Large intestine (tissue), 3 donors: Measurements from ENCODE around the gene CMIP. TPM values are rescaled to one million over a fixed set of nuclear protein-coding genes. Genes with fewer than 3 reads are reported as not detected.
A peak's percentile ranks its signal among the peaks of the same experiment; 100 is the strongest.

Source experiments
- DNase-seq, 2 donors: peaks; one replicate each; pipeline versions ENCODE4 v3.0.0 to v3.0.0-alpha.2; 2013
- H3K27ac ChIP-seq: one replicate; pipeline ENCODE4 v1.5.1; 2013; ENCODE audit warnings: low read length
- H3K27me3 ChIP-seq: 2 replicates; pipeline ENCODE4 v1.6.1; 2013; ENCODE audit warnings: low read length; ENCODE audit not compliant: control insufficient read depth, insufficient read depth
- H3K36me3 ChIP-seq: 2 replicates; pipeline ENCODE4 v1.6.1; 2013; ENCODE audit warnings: low read length; ENCODE audit not compliant: control insufficient read depth, insufficient read depth
- H3K4me1 ChIP-seq: one replicate; pipeline ENCODE4 v1.6.1; 2013; ENCODE audit warnings: low read length; ENCODE audit not compliant: control insufficient read depth, insufficient read depth
- H3K4me3 ChIP-seq: one replicate; pipeline ENCODE4 v1.5.1; 2013; ENCODE audit warnings: low read length
- H3K9me3 ChIP-seq: one replicate; pipeline ENCODE4 v1.6.1; 2013; ENCODE audit warnings: mild to moderate bottlenecking, low read depth, low read length, moderate library complexity; ENCODE audit not compliant: control insufficient read depth
- WGBS: methylation state at CpG from one replicate; pipeline ENCODE4 v1.1.5; 2013; ENCODE audit warnings: low lambda C conversion rate; ENCODE audit not compliant: insufficient coverage; 5-methylcytosine and 5-hydroxymethylcytosine counted together
- polyA plus RNA-seq: library from polyadenylated mRNA; unstranded; fragments of 120-200 nt; gene quantifications from one replicate; pipeline ENCODE4 v1.2.1, GENCODE V29; 2013

The CMIP gene
- polyA plus RNA-seq, 1 donor, result 64.5 TPM

GRCh38 chr16:81633680-81634379, 189.2 kb downstream of the CMIP start:
- H3K27ac ChIP-seq, result no peak overlapping the region
- no peaks in the 10 kb centered on the region for H3K27me3 ChIP-seq
- WGBS, result 83% methylated on average over 1 of the region's 8 CpGs
- H3K9me3 ChIP-seq, result no peaks in the 10 kb centered on the region
- peaks cover 5% of the 10 kb centered on the region for H3K36me3 ChIP-seq
- peaks cover 10% of the 10 kb centered on the region for H3K4me1 ChIP-seq
- no peak overlapping the region for H3K4me3 ChIP-seq
- DNase-seq, result no peak

GRCh38 chr16:81634380-81635062, 189.9 kb downstream of the CMIP start:
- Histone ChIP-seq H3K4me3 (no peak overlapping the region), H3K27ac (no peak overlapping the region), H3K27me3 (no peaks in the 10 kb centered on the region), H3K9me3 (no peaks in the 10 kb centered on the region), H3K36me3 (peaks cover 5% of the 10 kb centered on the region), H3K4me1 (peaks cover 10% of the 10 kb centered on the region)
- no CpG with 5 or more reads among the region's 13 CpGs for WGBS
- DNase-seq, result no peak

GRCh38 chr16:81635063-81635937, 190.7 kb downstream of the CMIP start:
- 83% methylated on average over 5 of the region's 15 CpGs for WGBS
- H3K27ac ChIP-seq, result no peak overlapping the region
- H3K9me3 ChIP-seq, result no peaks in the 10 kb centered on the region
- no peaks in the 10 kb centered on the region for H3K27me3 ChIP-seq
- peaks cover 5% of the 10 kb centered on the region for H3K36me3 ChIP-seq
- DNase-seq, result no peak
- peaks cover 10% of the 10 kb centered on the region for H3K4me1 ChIP-seq
- no peak overlapping the region for H3K4me3 ChIP-seq

- DNase-seq, result peak in 1 of 2 donors; percentile 64
- no peaks in the 10 kb centered on the region for H3K9me3 ChIP-seq
- WGBS, result 20% methylated on average over 3 of the region's 16 CpGs
- H3K27me3 ChIP-seq, result no peaks in the 10 kb centered on the region
- no peak overlapping the region for H3K4me3 ChIP-seq
- peaks cover 5% of the 10 kb centered on the region for H3K36me3 ChIP-seq
- H3K27ac ChIP-seq, result peak overlapping the region; percentile 26
- H3K4me1 ChIP-seq, result peaks cover 10% of the 10 kb centered on the region
These were observed 191.8 kb downstream of the CMIP start for GRCh38 chr16:81636298-81636993.

GRCh38 chr16:81637336-81638235, 193.0 kb downstream of the CMIP start:
- no peaks in the 10 kb centered on the region for H3K27me3 ChIP-seq
- DNase-seq, result no peak
- H3K4me1 ChIP-seq, result peaks cover 10% of the 10 kb centered on the region
- no CpG with 5 or more reads among the region's 15 CpGs for WGBS
- H3K4me3 ChIP-seq, result no peak overlapping the region
- no peaks in the 10 kb centered on the region for H3K9me3 ChIP-seq
- peaks cover 13% of the 10 kb centered on the region for H3K36me3 ChIP-seq
- no peak overlapping the region for H3K27ac ChIP-seq

- no peak overlapping the region for H3K4me3 ChIP-seq
- no peaks in the 10 kb centered on the region for H3K27me3 ChIP-seq
- no peaks in the 10 kb centered on the region for H3K9me3 ChIP-seq
- H3K36me3 ChIP-seq, result peaks cover 17% of the 10 kb centered on the region
- peaks cover 6% of the 10 kb centered on the region for H3K4me1 ChIP-seq
- H3K27ac ChIP-seq, result no peak overlapping the region
- no CpG with 5 or more reads among the region's 13 CpGs for WGBS
- DNase-seq, result no peak
These were observed 193.8 kb downstream of the CMIP start for GRCh38 chr16:81638286-81638945.

- H3K36me3 ChIP-seq, result peaks cover 15% of the 10 kb centered on the region
- no CpG with 5 or more reads among the region's 8 CpGs for WGBS
- H3K4me1 ChIP-seq, result peaks cover 2% of the 10 kb centered on the region
- H3K27me3 ChIP-seq, result no peaks in the 10 kb centered on the region
- DNase-seq, result no peak
- no peak overlapping the region for H3K27ac ChIP-seq
- H3K4me3 ChIP-seq, result no peak overlapping the region
- no peaks in the 10 kb centered on the region for H3K9me3 ChIP-seq
These were observed 194.7 kb downstream of the CMIP start for GRCh38 chr16:81639348-81639747.

GRCh38 chr16:81639931-81640680, 195.5 kb downstream of the CMIP start:
- DNase-seq, result no peak
- H3K4me3 ChIP-seq, result no peak overlapping the region
- WGBS, result no CpG with 5 or more reads among the region's 16 CpGs
- H3K27ac ChIP-seq, result no peak overlapping the region
- peaks cover 16% of the 10 kb centered on the region for H3K36me3 ChIP-seq
- no peaks in the 10 kb centered on the region for H3K9me3 ChIP-seq
- H3K4me1 ChIP-seq, result peaks cover 2% of the 10 kb centered on the region
- H3K27me3 ChIP-seq, result no peaks in the 10 kb centered on the region
